SU-DHL-6 (cell line): ENCODE results near the gene CRIM1.

Source experiments
- H2AFZ ChIP-seq: fragments of 200-600 bp; sonication (generic); 2 replicates; pipeline ENCODE4 v1.6.1; 2014; ENCODE audit warnings: low read depth, mild to moderate bottlenecking, moderate library complexity, mixed read lengths, antibody characterized with exemption, low read length; ENCODE audit not compliant: severe bottlenecking
- H3F3A ChIP-seq: fragments of 200-600 bp; shearing (Covaris generic); 2 replicates; pipeline ENCODE4 v1.6.0; 2016; ENCODE audit warnings: antibody characterized with exemption, mild to moderate bottlenecking; ENCODE audit not compliant: insufficient read depth
- H3K27ac ChIP-seq: fragments of 200-600 bp; sonication (generic); 2 replicates; pipeline ENCODE4 v1.5.1; 2016; ENCODE audit warnings: low read depth, mild to moderate bottlenecking, low read length, moderate library complexity, mixed read lengths
- H3K27me3 ChIP-seq: fragments of 200-600 bp; sonication (generic), shearing (Covaris generic); 2 replicates; pipeline ENCODE4 v1.6.0; 2014; ENCODE audit warnings: mild to moderate bottlenecking, low read length
- H3K36me3 ChIP-seq: fragments of 200-600 bp; sonication (generic); 2 replicates; pipeline ENCODE4 v1.6.1; 2014; ENCODE audit warnings: mild to moderate bottlenecking, low read length, mixed read lengths
- H3K4me2 ChIP-seq: fragments of 300-600, 200-600 bp; shearing (Covaris generic), sonication (generic); 2 replicates; pipeline ENCODE4 v1.6.0; 2014; ENCODE audit warnings: low read length, low read depth, mild to moderate bottlenecking; ENCODE audit not compliant: poor library complexity, severe bottlenecking
- H3K4me3 ChIP-seq: fragments of 200-600 bp; sonication (generic); 2 replicates; pipeline ENCODE4 v1.5.1; 2014; ENCODE audit warnings: antibody characterized with exemption, low read length, mild to moderate bottlenecking, mixed read lengths; ENCODE audit not compliant: insufficient read depth, poor library complexity, severe bottlenecking
- H3K79me2 ChIP-seq: fragments of 200-600 bp; sonication (generic); 2 replicates; pipeline ENCODE4 v1.6.1; 2014; ENCODE audit warnings: mild to moderate bottlenecking, low read length, moderate library complexity; ENCODE audit not compliant: insufficient read depth
- H3K9ac ChIP-seq: fragments of 200-600 bp; sonication (generic); 2 replicates; pipeline ENCODE4 v1.7.0; 2014; ENCODE audit warnings: mild to moderate bottlenecking, low read length
- H3K9me2 ChIP-seq: fragments of 200-600 bp; sonication (generic); replicated peaks from 2 replicates; pipeline ENCODE4 v1.6.1; 2014; ENCODE audit warnings: low read length; ENCODE audit not compliant: insufficient read depth
- H3K9me3 ChIP-seq: fragments of 200-600 bp; sonication (generic); 2 replicates; pipeline ENCODE4 v1.6.1; 2014; ENCODE audit warnings: low read length, mixed read lengths; ENCODE audit not compliant: insufficient read depth
- H4K20me1 ChIP-seq: fragments of 200-600 bp; sonication (generic); 2 replicates; pipeline ENCODE4 v1.6.1; 2014; ENCODE audit warnings: low read depth, mild to moderate bottlenecking, antibody characterized with exemption, low read length, moderate library complexity, mixed read lengths
- EZH2phosphoT487 ChIP-seq: fragments of 200-600 bp; sonication (generic), shearing (Covaris generic); conservative IDR thresholded peaks from 2 replicates; pipeline ENCODE4 v1.6.1; 2018; ENCODE audit warnings: mild to moderate bottlenecking, antibody characterized with exemption, low read length, moderate library complexity, mixed read lengths
- TF ChIP-seq, protein P1 (sequence below): fragments of 200-600 bp; sonication (generic); IDR thresholded peaks from one replicate; pipeline ENCODE4 v1.5.1; 2017; ENCODE audit warnings: antibody characterized with exemption, mild to moderate bottlenecking, low read length, moderate library complexity; ENCODE audit not compliant: insufficient read depth, poor library complexity, severe bottlenecking

The CRIM1 gene

DNA sequence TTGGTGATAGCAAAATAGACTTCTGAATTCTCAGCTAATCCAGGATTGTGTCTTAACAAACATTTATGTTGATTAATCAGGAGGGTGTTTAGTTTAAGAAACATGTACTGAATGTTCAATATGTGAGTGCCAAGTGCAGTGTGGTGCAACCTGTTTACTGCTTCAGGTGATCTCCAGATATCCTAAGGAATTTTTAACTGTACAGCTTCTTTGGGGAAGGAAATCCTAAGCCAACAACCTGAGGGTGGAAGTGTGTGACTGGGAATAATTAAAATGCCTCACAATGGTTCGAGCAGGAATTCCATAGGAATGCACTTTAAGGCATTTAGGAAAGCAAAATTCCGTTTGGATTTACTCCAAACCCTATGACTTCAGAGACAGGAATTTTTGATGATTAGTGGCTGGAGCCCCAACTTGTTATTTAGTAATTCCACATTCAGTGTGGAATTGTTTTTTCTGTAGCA lies 16.4 kb downstream of the CRIM1 start:
- Histone ChIP-seq H2AFZ (no peak overlapping the region), H3K27me3 (no peaks in the 10 kb centered on the region), H3K4me2 (no peak overlapping the region), H3K79me2 (no peaks in the 10 kb centered on the region), H3K9me3 (no peaks in the 10 kb centered on the region), H3K27ac (no peak overlapping the region), H3F3A (no peaks in the 10 kb centered on the region), H3K9me2 (no peaks in the 10 kb centered on the region), H3K9ac (no peak overlapping the region), H3K4me3 (no peak overlapping the region), H3K36me3 (no peaks in the 10 kb centered on the region), H4K20me1 (no peaks in the 10 kb centered on the region)
- TF ChIP-seq, protein P1, sequence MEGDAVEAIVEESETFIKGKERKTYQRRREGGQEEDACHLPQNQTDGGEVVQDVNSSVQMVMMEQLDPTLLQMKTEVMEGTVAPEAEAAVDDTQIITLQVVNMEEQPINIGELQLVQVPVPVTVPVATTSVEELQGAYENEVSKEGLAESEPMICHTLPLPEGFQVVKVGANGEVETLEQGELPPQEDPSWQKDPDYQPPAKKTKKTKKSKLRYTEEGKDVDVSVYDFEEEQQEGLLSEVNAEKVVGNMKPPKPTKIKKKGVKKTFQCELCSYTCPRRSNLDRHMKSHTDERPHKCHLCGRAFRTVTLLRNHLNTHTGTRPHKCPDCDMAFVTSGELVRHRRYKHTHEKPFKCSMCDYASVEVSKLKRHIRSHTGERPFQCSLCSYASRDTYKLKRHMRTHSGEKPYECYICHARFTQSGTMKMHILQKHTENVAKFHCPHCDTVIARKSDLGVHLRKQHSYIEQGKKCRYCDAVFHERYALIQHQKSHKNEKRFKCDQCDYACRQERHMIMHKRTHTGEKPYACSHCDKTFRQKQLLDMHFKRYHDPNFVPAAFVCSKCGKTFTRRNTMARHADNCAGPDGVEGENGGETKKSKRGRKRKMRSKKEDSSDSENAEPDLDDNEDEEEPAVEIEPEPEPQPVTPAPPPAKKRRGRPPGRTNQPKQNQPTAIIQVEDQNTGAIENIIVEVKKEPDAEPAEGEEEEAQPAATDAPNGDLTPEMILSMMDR, result no peak
- no peak for TF ChIP-seq EZH2phosphoT487

- no peak overlapping the region for H3K27ac ChIP-seq
Observed at GRCh38 chr2:36373149-36373926, 17.8 kb downstream of the CRIM1 start.

DNA sequence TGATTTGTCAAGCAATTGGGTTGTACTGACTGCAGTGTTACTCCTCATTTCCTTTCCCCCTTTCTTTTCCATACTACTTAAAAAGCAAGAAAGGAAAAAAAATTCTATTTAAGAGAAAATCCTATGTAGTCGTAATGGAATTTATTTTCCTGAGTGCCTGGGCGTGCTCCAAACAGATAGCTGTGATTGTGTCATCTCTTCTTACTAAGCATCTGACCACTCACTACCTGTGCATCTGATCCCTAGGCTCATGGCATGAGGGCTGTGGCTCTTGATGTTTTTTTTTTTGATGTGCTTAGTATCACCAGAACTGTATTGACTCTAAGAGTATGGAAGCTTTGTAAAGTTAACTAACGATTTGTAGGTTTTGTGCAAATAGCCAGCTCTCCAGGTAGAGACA lies 19.0 kb downstream of the CRIM1 start:
- H3K79me2 ChIP-seq, result no peaks in the 10 kb centered on the region
- H3K9me3 ChIP-seq, result no peaks in the 10 kb centered on the region
- no peak overlapping the region for H3K4me3 ChIP-seq
- no peak overlapping the region for H3K4me2 ChIP-seq
- TF ChIP-seq EZH2phosphoT487, result no peak
- TF ChIP-seq, protein P1, result no peak
- H3K27ac ChIP-seq, result no peak overlapping the region
- H4K20me1 ChIP-seq, result no peaks in the 10 kb centered on the region
- H3K27me3 ChIP-seq, result no peaks in the 10 kb centered on the region
- no peaks in the 10 kb centered on the region for H3K9me2 ChIP-seq
- H3K9ac ChIP-seq, result no peak overlapping the region
- no peaks in the 10 kb centered on the region for H3K36me3 ChIP-seq
- no peaks in the 10 kb centered on the region for H3F3A ChIP-seq
- H2AFZ ChIP-seq, result no peak overlapping the region

More at GRCh38 chr2:36373149-36373926, 17.8 kb downstream of the CRIM1 start:
- Histone ChIP-seq H3K4me3 (no peak overlapping the region), H3K79me2 (no peaks in the 10 kb centered on the region), H3K36me3 (no peaks in the 10 kb centered on the region), H3K9me2 (no peaks in the 10 kb centered on the region), H4K20me1 (no peaks in the 10 kb centered on the region), H3K4me2 (no peak overlapping the region), H2AFZ (no peak overlapping the region), H3K9ac (no peak overlapping the region), H3K27me3 (no peaks in the 10 kb centered on the region), H3F3A (no peaks in the 10 kb centered on the region), H3K9me3 (no peaks in the 10 kb centered on the region)
- TF ChIP-seq, protein P1, result no peak
- TF ChIP-seq EZH2phosphoT487, result no peak
